GM19395 (cell line): ENCODE measurements around the gene ERC2.

Experiments
- ATAC-seq: cut with Tn5 transposase; IDR thresholded peaks from one replicate; pipeline ENCODE4 v1.9.1; 2021; ENCODE audit warnings: mild to moderate bottlenecking, moderate library complexity; ENCODE audit not compliant: unreplicated experiment

The ERC2 gene

DNA sequence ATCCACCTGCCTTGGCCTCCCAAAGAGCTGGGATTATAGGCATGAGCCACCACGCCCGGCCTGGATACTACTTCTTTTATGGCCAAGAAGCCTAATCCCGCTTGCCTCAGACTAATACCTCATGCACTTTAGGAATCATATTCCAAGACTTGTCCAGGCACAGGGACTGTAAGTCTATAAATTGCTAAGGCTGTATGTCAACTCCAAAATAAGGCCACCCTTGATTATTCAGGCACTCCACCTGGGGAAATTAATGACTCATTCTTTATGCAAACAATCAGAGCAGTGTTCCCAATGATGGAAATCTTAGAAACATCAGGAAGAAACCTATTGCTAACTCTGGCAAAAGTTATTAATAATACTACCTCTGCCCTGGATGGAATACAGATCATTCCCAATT, 98.4 kb downstream of the ERC2 start:
- no peak for ATAC-seq

DNA sequence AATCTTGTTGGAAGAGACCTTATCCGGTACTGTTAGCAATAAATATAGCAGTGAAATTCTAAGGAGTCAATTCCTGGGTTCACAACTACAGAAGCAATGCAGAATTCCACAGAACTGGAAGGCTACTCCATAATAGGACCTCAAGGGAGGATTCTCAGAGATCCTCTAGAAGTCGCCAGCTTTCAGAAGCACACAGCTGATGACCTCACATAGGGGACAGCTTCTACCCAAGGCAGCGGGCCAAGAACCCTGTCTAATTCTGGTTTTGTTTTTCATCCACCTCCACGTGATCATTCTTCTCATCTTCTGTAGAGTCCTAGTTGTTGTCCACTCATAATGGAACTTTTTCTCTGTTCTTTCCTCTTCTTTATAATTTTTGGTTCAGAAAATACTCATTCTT, 99.4 kb downstream of the ERC2 start:
- no peak for ATAC-seq

GRCh38 chr3:56366641-56367162, 101.6 kb downstream of the ERC2 start:
- ATAC-seq = no peak

GRCh38 chr3:56365905-56366640, 102.2 kb downstream of the ERC2 start:
- no peak for ATAC-seq

- no peak for ATAC-seq
Measured at GRCh38 chr3:56364665-56365064, 103.6 kb downstream of the ERC2 start.

DNA sequence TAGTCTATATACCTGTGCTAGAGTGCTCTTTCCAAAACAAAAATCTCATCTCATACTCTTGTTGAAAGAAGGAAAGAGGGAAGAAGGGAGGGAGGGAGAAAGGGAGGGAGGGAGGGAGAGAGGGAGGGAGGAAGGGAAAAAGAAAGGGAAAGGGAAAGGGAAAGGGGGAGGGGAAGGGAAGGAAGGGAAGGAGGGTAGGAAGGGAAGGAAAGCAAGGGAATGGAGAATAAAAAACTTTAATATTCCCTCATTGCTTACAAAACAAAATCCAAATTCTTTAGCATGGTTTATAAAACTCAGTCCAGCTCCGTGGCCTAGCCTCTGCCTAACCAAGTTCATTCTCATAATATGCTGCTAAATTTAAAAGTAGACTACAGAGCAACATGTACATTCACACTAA, 104.5 kb downstream of the ERC2 start:
- ATAC-seq = no peak

DNA sequence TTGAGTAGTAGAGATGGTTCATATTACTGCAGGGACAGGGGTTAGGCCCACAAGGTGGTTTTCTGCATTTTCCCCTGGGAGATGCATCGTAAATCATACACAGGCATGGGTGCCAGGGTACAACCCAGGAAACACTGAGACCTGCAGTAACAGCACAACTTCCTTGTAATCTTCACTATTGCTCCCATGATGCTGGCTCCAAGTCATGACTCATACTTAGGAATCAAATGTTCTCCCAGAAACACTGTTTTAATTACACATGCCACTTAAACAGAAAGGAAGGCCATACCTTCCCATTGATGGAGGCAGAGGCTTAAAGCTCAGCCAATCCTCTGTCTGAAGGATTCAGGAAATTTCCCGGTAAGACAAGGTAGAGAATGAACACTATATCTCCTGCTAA, 106.5 kb downstream of the ERC2 start:
- ATAC-seq = no peak

DNA sequence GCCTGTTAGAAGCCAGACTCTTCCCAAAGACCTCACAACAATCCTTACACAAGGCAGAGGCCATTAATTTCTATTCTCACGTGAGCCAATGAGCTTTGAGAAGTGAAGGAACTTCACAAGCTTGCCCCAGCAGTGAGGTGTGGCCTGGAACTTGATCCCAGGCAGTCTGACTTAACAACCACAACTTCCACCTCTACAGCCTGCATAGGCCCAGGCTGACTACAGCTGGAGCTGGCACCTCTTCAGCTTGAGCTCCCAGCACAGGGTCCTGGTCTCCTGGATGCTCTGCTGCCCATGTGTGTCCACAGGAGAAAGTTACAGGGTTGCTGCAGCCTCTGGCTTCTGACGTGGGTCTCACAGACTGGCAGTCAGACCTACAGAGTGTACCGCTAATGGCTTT, 111.0 kb downstream of the ERC2 start:
- ATAC-seq = no peak

GRCh38 chr3:56356808-56357207, 111.5 kb downstream of the ERC2 start:
- no peak for ATAC-seq

DNA sequence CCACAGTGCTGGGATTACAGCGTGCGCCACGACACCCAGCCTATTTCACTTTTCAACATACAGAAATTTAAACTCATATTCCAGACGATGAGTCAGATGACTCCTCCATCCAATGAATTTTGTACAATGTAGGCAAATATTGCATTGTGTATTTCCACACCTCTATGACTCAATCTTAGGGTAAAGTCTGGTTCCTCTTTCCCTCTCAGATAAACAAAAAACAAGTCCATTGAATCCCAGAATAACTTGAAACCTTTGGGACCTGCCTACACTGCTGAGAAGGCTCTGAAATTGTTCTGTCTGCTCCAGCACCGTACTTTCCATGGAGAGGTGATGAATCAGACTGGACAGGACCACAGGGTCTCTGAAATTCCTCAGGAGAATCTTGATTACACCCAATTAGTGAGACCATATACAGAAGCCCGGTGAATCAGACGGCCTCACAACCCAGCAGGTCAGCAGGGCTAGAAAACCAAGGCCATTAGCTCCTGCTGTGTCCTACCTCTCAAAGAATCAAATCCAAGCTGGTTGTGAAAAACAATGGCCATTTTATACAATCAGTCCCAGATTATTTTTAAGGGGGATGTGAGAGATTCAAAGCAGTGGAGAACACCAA, 112.6 kb downstream of the ERC2 start:
- ATAC-seq = no peak

DNA sequence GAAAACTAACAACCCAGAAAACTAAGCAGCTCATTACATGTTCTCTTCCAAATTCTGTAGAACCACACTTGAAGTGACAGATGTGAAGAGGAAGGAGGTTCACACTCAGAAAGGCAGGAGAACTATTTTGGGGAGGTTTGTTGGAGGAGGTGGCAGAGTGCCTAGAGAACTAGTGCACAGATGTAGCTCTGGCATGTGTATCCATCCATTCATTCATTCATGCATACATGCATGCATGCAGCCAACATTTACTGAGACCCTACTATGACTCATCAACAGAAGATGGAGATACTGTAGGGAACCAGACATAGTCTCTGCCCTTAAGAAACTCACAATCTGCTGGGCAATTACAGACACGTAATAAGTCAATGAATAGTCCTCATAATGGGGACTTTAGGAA, 116.7 kb downstream of the ERC2 start:
- ATAC-seq = no peak

- no peak for ATAC-seq
Measured at GRCh38 chr3:56347219-56347871, 120.9 kb downstream of the ERC2 start.

GRCh38 chr3:56342475-56342874, 125.8 kb downstream of the ERC2 start:
- no peak for ATAC-seq

- no peak for ATAC-seq
Measured at GRCh38 chr3:56339671-56340070, 128.6 kb downstream of the ERC2 start.

DNA sequence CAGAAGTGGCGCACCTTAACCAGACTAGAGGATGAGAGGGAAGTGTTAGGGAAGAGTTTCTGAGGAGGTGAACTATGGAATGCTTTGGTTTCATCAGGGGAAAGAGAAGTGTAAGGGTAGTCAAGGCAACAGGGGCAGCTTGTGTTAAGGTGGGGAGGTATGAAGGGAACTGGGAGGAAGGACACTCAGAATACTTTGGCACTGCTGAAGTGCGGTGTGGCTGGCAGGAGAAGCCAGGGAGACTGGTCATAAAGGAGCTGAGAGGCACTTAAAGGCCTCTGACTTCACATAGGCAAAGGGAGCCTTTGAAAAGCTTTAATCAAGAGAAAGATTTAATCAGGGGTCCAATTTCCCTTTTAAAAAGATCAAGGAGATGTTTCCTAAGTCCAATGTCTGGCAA, 129.0 kb downstream of the ERC2 start:
- ATAC-seq = no peak

DNA sequence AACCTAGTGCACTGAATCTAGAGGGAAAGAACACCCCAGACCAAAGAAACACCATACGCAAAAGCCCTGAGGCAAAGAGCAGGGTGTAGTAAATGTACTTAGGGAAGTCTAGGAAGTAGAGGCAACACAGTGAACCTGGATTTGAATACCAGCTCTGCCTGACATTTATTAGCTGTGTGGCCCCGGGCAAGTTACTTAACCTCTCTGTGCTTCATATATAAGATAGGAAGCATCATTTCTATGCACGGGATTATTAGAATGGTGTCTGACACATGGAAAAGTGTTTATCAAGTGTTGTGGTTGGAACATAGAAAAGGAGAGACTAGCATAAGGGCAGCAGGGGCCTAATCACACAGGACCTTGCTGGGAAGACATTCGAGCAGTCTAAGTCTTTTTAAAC, 132.2 kb downstream of the ERC2 start:
- no peak for ATAC-seq

DNA sequence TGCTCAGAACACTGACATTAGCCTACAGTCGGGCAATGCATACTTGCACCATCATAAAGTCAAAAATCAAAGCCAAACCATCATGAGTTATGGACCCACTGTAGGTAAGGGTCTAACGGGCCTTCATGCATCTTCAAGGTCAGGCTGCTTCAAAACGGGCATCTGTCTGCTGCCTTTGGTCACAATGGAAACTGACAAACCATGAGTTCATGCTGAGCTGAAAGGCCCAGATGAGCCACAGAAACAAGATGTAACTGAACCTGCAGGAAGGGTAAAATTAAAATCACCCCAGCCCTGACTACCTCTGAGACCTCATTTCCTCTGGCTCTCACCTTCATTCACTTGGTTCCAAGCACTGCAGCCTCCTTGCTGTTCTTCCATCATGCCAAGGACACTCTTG, 143.8 kb downstream of the ERC2 start:
- no peak for ATAC-seq

DNA sequence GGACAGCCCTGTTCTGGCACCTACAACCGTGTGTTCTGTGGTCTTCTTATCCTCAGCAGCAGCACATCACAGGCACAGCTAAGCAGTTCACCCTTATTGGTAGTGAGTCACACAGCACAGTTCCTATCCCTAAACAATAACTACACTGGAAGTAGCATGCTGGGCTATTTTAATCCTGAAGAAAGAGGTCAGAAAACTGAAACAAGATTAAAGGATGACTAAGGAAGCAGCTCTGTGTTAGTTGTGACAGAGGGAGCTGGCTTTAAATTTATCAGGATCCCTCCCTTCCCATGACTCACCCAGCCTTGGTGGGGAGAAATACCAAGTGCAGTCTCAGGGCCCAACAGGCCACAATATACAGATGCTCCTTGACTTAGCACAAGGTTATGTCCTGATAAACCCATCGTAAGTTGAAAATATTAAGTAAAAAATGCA, 144.3 kb downstream of the ERC2 start:
- no peak for ATAC-seq

DNA sequence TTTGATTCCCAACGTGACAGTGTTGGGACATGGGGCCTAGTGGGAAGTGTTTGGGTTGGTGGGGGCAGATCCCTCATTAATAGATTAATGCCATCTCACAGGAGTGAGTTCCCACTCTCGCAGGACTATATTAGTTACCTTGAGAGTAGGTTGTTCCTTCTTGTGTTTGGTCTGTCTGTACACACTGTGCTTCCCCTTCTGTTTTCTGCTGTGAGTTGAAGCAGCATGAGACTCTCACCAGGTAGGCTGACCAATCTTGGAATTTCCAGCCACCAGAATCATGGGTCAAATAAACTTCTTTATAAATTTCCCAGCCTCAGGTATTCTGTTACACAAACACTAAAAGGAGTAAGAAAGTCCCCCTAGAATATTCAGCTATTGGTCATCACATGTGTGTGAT, 145.4 kb downstream of the ERC2 start:
- ATAC-seq = no peak

DNA sequence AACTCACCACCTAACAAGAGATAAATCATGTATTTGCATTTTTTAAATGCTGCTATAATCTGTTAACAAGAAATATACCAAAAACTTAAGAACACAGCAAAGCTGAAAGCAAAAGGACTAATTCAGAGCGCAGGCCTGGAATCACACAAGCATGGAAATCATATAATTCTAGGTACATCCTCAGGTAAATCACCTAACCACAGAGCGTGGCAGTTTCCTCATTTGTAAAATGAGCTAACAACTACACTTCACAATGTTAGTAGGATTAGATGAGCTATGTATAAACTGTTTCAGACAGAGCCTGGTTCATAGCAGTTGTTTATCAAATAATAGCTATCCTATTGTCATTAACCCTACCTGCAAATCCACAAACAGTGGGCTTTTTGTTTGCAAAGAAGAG, 146.4 kb downstream of the ERC2 start:
- ATAC-seq = no peak

GRCh38 chr3:56321383-56321782, 146.9 kb downstream of the ERC2 start:
- no peak for ATAC-seq

GRCh38 chr3:56320883-56321282, 147.4 kb downstream of the ERC2 start:
- no peak for ATAC-seq
